Pons (tissue), 1 donor: ENCODE data around the gene LRRTM4.
A peak's percentile ranks its signal among the peaks of the same experiment; 100 is the strongest.
"Not testable (repeated sequence)": the region's sequence is repeated elsewhere in the genome, so short reads cannot be mapped to it uniquely, and the experiment has no call there.

Experiments
- DNase-seq: peaks from one replicate; pipeline ENCODE4 v3.0.0-alpha.2; 2016; ENCODE audit warnings: low spot score

Gene LRRTM4

DNA sequence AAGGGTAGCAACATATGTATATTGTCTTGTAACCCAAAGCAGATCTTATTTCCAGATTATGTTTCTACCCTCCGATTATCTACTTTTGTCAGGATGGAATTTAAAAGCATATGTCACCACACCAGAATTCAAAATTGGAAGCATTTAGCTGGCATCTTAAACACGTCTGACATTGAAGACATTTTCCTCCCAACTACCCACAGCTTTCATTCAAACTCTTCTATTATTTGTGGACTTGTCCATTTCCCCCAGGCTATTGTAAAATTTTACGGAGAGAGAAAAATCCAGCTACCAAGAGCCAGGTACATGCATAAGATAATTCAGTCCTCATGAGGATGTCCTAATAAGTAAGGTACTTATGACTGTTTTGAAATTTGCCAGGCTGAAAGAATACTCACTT lies 659.3 kb downstream of the LRRTM4 start:
- no peak for DNase-seq

DNA sequence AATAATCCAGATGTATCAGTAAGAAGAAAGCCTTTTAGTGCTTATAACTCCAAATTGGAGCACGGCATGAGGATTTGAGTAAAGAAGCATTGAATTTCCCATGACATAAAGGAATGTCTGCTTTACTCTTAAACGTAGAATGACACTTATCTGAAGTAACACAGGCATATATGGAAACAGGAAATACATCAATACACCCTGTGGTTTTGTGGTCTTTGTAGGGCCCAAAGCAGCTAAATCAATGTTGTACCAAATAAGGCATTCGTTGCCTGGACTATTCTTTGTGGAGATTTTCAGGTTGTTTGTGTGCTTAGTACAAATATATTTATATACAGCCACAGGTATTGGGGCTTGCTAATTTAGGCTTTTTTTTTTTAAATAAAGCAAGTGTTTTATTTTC lies 660.5 kb downstream of the LRRTM4 start:
- no peak for DNase-seq

DNA sequence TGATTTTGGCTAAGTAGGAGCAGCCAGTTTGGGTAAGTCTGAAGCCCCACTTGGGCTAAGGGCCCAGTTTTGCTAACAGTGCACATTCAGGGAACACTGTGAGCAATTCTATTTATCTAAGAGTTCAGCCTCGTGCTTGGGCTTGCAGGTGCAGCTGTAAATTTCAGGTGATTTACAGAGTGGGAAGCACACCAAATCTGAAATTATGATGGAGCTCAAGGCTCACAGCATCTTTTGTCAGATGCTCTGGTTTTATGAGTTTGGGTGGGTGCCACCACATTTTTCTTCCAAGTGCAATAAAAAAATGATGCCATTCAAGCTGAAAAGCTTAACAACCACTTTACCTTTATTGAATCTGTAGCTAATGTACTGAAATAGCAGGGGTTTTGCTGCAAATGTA lies 671.2 kb downstream of the LRRTM4 start:
- DNase-seq, result no peak

GRCh38 chr2:76849086-76849485 lies 673.1 kb downstream of the LRRTM4 start:
- DNase-seq, result no peak

GRCh38 chr2:76839826-76840225 lies 682.4 kb downstream of the LRRTM4 start:
- no peak for DNase-seq

GRCh38 chr2:76829374-76830234 lies 692.6 kb downstream of the LRRTM4 start:
- no peak for DNase-seq

- DNase-seq, result peak; percentile 46
Observed at GRCh38 chr2:76826691-76827090, 695.5 kb downstream of the LRRTM4 start.

DNA sequence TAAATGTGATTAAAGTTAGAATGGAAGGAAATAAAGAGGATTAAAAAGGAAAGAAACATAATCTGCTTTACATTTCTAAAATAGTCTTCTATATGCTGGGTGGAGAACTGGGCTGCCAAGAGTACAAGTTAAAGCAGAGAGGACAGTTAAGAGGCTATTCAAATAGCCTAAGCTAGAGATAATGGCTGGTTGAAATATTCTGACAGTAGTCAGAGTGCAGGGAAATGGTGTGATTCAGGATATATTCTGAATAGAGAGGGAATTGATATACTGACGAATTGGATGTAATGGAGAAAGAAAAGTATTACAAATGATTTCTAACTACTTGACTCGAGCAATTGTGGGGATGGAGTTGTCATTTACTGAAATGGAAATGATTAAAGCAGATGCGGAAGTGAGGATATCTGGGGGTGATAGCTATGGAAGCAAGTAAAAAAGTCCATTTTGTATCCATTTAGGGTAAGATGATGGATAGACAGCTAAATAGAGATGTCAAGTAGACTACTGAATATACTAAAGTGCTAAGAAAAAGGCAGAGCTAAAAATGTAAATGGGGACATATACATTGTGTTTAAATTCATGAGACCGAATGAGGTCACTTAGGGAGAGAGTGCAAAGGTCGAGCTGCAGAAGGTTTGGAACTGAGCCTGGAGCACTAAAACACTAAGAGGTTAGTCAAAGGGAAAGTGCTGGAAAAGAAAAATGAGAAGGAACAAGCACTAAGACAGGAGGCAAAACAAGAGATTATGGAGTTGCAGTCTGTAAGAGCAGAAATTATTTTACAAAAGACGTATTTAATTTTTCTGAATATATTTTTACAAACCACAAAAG lies 696.8 kb downstream of the LRRTM4 start:
- DNase-seq, result no peak

GRCh38 chr2:76821731-76822130 lies 700.4 kb downstream of the LRRTM4 start:
- DNase-seq, result no peak

GRCh38 chr2:76813084-76813483 lies 709.1 kb downstream of the LRRTM4 start:
- DNase-seq, result no peak

DNA sequence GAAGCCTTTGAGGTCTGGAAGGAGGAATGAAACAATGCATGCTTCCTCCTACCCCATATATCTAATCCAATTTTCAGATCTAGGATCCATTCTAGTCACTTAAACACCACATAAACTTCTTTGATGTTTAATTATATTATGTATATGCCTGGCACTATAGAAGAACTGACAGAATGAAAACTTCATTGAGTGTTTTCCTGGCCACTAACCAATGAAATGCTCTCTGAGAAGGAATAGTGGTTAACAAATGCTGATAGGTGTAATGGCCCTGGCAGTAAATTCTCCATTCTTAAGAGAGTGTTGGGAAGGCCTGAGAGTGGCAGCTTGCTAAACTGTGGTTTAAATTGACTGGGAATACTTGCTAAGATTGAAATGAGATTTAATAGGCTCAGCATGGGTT lies 710.0 kb downstream of the LRRTM4 start:
- DNase-seq, result no peak

- no peak for DNase-seq
Observed at GRCh38 chr2:76809136-76809535, 713.0 kb downstream of the LRRTM4 start.

DNA sequence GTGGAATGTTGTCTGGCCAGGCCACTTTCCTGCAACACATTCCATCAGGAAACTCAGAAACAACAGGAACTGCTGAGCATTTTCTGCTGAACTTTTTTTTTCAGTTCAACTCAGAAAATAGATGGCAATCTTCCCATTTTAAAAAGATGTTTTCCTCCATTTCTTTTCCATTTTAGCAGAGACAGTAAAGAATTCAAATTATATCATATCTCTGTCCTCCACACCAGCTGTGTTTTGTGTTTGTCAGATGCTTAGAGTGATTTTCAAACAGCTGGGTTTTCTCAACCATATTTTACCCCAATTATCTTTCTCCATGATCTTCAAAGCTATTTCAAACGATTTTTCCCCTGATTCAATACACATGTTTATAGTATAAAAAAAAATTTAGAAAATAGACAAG lies 713.4 kb downstream of the LRRTM4 start:
- DNase-seq, result no peak

DNA sequence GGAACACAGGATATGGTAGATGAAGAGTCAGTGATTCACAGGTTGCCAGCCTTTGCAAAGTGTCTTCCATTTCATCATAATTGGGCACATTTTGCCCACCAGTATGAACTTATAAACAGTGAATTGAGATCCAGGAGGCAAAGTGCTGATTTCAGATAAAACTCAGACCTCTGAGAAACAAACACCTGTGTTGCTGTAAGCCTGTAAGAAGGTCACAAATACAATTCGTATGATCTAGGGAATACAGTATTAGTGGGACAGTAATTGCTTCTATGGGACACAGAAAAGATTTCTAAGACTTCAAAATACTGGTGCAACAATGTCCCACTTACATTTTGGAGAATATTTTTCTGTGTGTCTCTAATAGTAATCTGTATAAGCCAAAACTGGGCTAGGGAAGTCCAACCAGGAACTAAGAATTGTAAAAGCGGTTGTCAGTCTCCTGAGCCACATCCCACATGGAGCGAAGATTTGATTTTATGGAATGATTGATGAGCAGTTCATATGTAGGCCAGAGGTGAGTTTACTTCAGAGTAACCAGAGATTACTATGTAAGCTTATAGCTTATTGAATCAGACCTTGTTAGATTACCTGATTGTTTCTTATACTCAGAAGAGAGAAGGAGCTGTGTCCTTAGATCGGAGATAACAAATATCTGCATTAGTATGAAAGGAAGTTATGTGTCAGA lies 728.4 kb downstream of the LRRTM4 start:
- no peak for DNase-seq

DNA sequence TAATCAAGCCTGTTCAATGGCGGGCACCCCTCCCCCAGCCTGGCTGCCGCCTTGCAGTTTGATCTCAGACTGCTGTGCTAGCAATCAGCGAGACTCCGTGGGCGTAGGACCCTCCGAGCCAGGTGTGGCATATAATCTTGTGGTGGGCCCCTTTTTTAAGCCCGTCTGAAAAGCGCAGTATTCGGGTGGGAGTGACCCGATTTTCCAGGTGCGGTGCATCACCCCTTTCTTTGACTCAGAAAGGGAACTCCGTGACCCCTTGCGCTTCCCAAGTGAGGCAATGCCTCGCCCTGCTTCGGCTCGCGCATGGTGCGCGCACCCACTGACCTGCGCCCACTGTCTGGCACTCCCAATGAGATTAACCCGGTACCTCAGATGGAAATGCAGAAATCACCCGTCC lies 740.9 kb downstream of the LRRTM4 start:
- not testable (repeated sequence) for DNase-seq

DNA sequence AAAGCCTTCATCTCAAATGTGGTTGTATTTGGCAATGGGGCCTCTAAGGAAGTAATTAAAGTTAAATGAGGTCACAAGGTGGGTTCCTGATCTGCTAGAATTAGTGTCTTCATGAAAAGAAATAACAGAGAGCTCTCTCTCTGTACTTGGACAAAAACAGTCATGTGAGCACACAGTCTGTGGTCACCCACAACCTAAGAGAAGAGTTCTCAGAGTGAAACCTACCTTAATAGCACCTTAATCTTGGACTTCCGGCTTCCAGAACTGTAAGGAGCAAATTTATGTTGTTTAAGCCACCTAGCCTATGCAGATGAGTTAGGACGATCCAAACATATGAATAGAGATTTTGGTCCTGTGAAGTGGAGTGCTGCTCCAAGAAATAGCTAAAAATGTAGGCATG lies 758.9 kb downstream of the LRRTM4 start:
- DNase-seq, result no peak

DNA sequence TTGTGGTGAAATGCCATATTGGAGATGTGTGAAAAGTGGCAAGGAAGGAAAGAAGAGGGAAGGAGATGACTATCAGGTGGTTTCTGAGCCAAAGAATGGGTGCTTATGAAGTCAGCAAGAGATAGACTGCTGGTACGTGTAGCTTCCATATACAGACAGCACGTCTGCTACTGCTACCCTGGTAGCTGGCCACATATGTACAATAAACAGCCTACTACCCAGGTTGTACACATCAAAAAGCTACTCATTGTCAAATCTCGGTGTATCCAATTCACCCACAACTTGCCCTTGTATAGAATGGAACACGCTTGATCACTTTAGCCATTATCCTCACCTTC lies 761.8 kb downstream of the LRRTM4 start:
- DNase-seq, result no peak

DNA sequence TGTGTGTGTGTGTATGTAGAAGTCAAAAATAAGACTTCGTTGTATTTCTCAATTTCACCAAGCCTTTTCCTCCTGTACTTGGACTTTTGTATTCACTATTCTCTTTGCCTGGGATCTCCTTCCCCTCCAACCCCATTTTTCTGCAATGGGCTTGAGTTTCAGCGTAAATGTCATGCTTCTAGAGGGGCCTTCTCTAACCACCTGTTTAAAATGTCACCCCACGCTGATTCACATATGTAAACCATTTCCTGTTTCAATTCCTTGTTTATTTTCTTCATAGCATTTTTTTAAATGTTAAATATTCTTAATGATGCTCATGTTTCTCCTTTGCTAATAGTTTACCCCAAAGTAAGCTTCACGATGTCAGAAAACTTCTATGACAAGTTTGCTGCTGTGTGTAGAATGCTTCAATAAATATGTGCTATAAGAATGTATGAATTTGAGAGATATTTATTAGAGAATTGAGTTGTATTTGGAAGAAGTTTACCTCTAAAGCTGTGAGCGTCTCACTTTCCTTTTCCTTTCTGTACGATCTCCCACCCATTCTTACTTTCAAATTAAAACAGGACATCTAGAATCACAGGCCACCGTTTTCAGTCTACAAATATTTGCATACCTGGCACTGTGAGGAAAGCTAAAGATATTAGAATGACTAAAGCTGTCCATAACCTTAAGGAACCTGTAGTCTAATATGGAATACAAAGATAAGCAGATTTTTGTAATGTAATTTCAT lies 762.4 kb downstream of the LRRTM4 start:
- DNase-seq, result no peak

- no peak for DNase-seq
Observed at GRCh38 chr2:76752506-76752905, 769.7 kb downstream of the LRRTM4 start.

- no peak for DNase-seq
Observed at GRCh38 chr2:76749858-76750257, 772.3 kb downstream of the LRRTM4 start.

- no peak for DNase-seq
Observed at GRCh38 chr2:76748581-76749296, 773.4 kb downstream of the LRRTM4 start.
